ENCODE measurements around the gene BID.
"Not testable (repeated sequence)": the region's sequence is repeated elsewhere in the genome, so short reads cannot be mapped to it uniquely, and the experiment has no call there.

The BID gene

DNA sequence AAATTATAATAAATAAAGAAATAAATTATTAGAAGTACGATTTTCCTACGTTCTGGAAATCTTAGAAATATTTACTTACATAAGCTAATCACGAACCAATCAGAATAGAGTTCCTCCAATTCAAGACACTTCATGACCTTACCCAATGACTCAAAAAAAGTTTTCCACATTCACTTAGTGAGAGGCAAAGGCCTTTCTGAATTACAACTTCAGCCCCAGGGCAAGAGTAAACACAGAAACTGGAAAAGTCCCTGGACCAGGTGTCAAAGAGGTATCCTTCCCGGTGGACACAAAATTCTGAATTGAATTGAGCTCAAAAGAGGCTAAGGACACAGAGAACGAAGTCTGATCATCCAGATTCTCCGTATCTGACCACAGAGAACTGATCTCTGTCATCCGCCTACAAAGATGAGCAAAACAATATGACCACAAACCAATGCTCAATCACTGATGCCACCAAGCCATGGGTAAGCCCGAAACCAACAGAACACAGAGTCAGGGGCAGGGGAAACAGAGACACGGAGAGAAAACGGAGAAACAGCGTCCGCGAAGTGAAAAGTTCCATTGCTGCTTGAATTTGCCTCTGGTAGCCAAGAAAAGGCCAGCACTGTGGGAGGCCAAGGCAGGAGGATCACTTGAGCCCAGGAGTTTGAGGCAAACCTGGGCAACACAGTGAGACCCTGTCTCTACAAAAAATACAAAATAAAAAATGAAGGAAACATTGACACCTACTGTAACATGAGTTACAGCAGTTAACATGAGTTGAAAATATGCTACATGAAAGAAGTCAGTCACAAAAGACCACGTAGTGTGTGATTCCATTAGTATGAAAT, 6.8 kb downstream of the BID start:
- peak; percentile 35 for DNase-seq

DNA sequence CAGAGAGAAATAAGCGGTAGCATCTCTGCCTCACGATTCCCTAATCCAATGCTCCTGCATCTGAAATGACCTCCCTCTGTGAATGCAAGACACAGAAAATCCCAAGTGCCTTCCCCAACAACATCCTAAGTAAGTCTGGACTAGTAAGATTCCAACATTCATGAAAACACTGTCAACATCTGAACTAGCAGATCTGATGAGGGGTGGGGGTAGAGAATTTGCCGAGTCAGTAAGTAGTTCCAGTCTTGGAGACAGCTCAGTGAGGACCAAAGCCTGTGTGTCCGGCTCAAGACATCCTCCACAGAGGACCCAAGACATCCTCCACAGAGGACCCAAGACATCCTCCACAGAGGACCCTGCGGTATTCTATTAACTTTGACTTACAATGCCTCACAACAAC, 9.4 kb downstream of the BID start:
- not testable (repeated sequence) for DNase-seq

DNA sequence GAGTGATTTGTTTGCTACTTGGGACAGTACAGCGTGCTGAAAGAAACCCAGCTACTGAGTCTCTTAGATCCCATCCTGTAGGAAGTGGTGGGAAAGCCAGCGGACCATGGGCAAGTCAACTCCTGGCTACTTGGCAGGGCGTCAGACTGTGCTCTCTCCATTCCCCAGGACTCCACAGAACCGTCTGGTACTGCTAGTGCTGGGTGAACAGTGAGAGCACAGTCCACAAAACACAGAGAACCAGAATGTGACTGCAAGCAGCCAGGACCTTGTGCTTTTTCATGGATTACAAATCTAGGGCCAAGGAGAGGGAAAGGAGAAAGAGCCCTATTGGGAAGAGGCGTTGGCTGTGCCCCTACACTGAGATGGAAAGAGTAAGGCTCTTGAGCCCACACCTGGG, 10.2 kb downstream of the BID start:
- DNase-seq, result no peak

DNA sequence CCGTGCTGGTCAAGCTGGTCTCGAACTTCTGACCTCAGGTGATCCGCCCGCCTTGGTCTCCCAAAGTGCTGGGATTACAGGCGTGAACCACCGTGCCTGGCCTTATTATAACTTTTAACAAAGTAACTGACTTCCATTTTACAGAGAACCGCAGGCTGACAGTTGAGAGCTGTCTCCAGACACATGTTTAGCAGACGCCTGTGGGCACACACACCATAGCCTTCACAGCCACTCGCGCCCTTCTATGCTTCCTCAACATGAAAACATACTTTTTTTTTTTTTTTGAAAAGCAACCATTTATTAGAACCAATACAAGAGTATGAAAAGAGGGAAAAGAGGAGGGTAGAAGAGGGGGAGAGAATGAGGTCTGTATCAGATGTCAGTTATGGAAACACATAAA, 10.8 kb downstream of the BID start:
- DNase-seq, result not testable (repeated sequence)

DNA sequence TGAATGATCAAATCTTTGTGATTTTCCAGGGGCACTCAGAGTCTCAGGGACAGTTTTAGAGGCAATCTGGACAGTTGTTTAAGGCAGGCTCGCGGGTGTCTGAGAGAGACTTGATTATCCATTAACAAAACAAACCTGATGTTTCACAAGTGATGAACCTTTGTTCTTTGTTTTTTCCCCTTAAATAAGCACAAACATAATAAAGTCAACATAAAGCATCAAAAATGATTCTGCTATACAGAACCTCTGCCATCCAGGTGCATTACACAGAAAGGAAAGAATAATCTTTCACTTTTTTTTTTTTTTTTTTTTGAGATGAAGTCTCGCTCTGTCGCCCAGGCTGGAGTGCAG, 13.2 kb downstream of the BID start:
- no peak for DNase-seq

DNA sequence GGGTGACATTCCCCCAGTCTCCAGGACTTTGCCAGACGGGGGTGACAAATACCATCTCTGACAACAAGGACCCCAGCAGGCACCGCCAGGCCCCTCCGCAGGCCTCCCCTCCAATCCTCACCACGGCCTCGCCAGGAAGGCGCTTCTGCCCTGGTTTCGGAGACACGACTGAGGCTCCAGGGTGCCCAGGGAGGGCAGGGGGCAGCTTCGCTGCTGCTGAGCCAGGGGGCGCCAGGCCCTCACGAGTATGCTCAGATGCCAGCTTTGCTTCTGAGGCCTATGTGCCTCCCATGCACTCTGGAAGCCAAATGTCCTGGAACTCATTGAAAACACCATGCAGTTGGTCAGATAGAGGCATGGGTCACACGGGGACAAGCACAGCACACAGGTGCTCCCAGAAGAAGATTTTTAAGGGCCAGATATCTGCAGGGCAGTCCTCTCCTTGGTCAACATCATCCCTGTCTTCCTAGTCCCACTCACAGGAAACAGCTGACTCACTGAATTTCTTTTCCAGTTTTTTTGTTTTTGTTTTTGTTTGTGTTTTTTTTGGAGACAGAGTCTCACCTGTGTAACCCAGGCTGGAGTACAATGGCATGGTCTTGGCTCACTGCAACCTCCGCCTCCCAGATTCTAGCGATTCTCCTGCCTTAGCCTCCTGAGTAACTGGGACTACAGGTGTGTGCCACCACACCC, 19.9 kb downstream of the BID start:
- no peak for DNase-seq

DNA sequence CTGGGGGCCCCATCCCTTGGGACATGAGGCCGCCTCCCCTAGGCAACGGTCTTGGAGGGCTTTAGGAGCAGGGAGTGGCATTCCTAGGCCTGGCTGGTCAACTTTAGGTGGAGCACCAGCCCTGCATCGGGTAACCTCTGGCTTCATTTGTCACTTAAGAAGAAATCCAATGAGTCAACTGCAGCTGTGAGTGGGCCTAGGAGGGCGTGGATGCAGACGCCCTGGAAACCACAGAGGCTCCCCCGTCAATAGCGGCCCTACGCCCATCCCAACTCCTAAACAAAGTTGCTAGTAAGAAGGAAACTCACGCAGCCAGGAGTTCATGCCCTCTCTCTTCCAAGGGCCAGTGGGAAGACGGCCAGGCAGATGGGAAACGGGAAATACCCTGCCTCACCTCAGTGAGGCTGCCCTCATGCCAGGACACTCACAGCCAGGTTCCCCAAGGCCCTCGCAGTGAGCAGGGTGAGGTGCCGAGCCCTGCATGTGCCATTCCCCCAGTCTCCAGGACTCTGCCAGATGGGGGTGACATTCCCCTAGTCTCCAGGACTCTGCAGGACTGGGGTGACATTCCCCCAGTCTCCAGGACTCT, 20.8 kb downstream of the BID start:
- no peak for DNase-seq

DNA sequence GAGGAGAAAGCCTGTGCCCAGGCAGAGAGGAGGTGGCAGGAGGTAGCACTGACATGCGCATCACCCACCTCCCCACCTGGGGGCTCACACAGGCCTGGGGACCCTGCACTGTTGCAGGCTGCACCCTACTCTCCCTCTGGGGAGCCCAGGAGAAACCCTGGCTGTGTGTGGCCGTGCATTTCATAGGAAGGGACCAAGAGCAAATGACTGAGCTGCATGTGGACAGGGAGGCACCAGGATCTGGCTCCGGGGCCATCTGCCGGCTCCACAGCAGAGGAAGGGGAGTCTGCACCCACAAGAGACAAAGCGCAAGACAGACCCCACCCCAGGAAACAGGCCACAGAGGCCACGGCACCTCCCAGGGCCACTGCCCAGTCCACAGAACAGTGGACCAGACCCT, 22.7 kb downstream of the BID start:
- DNase-seq, result no peak

DNA sequence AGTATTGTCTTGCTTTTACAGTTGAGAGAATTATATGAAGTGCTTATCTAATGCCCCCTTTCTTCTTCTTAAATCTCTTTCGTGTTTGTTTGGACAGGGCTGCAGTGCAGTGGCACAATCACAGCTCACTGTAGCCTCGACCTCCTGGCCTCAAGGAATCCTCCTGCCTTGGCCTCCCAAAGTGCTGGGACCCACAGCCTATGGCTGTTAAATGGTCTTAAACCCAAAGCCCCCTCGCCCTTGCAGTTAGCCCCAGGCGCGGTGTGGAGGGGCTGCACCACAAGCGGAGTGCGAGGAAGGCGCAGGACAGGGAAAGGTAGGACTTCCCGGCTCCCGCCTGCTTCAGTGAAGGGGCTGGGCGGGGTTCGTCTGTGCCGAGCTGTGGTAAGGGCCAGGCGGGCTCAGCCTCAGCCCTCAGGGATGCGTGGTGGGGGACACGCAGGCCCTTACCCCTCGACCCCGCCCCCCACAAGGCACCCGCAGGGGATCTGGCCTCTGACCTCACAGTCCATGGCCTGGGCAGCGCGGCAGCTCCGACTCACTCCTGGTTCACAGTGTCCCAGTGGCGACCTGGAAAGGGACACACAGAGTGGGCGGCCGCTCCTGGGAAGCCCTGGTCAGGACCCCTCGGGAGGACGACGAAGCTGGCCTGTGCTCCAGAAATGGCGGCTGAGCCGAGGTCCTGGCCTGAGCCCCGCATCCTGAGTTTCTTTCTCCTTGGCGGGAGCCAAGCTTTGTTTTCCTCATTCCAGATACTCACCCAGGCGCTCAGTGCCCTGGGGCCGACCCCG, 24.5 kb downstream of the BID start:
- DNase-seq, result no peak

DNA sequence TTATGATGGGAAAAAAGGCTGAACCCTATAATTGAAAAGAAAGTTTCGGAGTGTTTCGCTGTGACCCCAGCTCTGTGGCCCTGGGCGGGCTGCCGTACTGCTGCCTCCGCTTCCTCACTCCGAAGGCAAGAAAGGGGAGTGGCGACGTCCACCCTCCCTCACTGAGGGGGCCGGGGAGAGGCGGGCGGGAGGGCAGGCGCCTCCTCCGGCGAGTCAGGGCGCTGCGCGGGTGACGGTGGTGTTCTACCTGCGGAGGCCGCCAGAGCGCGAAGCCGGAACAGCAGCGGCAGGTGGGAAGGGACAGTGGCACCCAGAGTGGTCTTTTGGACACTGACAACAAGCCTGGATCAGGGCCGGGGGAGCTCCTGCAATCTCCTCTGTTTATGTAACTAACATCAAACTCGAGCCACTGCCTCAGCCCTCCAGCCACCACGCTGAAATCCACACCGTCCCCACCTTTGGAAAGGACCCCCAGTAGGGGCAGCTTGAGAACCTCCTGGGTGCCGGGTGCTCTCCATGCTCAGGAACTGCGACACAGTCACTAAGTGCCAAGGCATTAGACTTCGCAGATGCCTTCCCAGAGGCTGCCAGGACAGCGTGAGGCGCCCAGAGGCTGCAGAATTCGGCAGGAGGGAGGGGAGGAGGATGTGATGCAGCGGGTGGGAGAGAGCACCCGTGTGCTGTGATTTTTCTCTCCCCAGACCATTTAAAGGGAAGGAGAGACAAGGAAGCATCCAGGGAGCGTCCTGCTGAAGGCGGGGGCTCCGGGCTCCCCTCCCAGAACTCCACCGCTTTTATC, 25.5 kb downstream of the BID start:
- DNase-seq, result no peak

DNA sequence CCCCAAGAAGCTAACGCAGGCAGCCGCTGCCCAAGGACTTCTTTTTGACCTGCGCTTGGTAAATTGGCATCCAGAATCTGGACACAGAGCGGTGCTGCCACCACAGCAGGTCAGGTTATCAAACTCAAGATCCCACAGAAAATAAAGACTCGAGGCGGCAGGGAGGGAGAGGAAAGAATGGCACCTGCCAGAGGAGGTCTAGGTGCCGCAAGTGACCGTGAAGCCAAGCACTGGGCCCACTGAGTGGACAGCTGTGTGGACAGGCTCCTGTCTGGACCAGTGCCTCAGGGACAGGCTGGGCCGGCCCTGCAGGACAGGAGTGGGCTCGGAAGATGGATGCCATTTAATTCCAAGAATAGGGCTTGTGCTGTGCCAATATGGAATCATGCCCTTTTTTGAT, 27.4 kb downstream of the BID start:
- no peak for DNase-seq

DNA sequence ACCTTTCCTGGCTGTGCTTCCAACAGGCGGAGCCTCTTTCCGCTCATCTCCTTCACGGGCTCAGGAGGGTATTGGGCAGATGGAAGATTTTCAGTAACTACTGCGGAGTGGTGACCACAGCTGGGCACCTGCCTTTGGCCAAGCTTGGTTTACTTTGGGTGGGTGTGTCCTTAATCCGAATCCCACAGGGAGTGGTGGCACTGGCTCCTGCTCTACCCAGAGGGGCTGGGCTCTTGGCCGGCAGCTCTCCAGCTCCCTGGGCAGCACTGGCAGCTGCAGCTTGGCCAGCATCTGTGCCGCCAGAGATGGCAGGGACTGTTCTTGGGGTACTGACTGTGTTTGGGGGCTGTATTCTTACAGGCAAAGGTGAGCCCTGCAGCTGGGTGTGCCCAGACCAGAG, 29.8 kb downstream of the BID start:
- DNase-seq, result no peak

DNA sequence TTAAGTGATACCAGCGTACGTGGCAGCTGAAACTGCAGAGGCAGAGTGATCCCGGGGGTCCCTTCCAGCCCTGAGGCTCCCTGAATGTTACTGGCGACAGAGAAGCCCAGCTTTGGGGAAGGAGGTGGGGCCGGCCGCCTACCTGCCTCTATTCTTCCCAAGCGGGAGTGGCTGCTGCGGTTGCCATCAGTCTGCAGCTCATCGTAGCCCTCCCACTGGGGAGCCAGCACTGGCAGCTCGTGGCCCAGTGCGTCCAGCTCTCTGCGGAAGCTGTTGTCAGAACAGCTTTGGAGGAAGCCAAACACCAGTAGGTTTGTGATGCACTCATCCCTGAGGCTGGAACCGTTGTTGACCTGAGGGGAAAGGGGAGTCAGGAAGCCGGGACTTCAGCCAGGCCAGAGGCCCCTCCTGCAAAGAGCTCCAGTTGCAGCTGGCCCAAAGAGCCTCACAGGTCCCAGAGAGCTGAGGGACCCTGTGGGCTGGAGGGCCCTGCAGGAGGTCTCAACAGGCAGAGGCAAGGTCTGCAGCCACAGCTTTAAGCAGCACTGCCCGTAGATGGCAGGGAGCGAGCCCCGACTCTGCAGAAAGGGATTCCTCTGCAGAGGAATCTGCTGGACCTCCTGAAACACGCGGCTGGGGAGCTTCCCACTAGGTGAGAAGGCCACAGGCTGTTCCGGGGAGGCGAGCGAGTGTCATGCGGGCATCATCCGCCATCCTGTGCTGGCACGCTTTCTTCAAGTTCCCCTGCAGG, 30.4 kb downstream of the BID start:
- DNase-seq, result no peak

DNA sequence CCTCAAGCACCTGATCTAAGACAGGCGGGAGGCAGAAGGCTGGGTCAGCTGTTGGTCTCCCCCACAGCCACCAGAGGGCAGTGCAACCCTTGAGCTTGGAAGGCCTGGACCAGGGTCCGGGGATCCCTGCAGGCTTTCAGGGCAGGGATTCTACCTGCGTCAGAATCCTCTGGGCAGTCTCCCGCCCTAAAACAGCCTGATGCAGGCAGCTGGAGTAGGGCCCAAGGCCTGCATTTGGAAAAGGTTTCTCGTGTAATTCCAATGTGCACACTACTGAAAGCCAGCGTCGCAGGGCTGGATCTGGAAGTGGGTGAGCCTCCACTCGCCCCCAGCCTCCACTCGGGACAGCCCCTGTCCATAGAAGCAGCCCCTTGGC, 31.8 kb downstream of the BID start:
- DNase-seq, result peak; percentile 41

DNA sequence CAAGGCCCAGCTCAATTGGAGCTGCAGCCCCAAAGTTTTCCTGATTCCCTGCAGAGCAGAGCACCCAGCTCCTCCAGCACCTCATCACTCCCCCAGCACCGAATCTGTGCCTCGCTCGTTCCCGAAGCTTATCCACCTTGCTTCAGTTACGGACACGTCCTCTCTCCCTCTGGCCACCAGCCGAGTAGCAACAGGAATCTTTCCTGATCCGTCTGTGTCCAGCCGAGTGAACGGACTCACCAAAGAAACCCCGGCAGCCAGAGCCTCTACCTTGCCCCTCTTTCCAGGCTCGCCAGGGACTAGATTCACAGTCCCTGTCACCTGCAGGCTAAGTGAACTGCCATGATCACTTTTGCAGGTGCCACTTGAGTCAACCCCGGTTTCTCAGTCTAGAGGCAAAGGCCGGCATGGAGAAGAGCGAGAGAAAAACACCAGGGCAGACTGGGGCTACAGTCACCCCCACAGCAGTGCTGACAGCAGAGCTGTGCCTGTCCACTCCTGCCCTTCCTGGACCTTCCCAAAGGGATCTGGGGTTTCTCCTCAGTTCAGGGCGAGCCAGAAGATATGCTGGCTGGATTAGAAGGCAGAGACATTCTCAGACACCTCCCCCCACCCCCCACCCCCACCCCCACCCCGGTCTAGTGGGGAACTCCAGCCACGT, 32.3 kb downstream of the BID start:
- no peak for DNase-seq

DNA sequence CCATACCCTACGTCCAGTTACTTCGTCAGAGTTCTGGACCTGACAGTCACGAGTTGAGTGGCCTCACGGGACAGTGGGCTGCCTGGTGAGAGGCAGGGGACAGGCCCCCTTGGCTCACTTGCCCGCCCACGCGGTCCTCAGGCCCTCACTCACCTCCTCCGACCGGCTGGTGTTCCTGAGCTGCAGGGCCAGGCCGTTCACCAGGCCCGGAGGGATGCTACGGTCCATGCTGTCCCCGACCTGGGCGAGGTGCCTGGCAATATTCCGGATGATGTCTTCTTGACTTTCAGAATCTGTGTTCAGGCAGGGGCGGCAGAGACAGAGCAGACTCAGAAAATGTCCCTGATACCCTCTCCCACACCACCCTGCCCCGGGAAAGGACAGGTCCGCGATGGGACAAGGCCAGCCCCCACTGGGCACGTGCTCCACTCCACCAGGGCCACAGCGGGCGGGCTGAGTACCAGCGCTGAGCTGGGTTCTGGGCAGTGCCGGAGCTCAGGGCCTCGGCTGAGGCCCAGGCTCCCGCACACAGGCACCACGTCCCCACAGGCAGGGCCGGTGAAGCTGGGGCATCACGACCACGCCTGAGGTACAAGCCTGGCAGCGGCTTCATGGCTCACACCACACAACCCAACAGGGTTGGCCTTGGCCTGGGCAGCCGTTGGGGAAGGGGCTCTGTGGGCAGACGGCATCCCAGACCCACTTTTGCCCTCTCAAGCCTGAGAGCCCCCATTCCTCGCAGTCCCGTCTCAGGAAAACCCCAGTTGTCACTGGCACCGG, 34.9 kb downstream of the BID start:
- DNase-seq, result no peak

DNA sequence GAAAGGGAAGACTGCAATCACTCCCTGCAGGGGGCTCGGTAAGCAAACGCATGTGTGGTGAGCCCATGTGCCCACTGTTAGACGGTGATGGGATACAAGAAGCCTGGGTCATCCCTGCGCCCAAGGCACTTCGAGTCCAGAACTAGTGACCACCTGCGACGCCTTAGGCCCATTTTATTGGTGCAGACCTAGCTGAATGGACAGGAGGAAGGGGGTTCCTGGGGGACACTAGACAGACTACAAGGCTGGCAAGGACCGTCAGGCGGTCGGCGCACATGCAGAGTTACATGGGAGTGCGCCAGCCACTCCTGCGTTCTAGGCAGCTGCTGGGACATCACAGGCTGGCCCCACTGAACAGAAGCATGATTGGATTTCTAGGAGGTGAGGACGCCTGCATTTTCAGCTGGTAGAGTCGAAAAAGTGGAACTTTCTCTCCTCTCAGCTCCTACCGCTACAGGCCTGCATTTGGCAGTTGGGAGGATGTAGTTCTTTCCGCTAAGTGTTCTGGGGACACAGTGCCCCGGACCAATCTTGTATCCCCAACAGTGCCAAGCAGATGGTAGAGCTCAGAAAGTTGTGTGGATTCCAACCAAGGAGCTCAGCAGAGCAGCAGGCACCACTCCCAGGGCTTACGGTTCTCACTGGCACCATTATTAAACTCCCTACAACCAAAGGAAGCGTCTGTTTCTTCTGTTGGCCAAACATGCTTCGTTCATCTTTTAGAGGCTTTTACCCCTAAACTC, 35.7 kb downstream of the BID start:
- DNase-seq, result no peak

DNA sequence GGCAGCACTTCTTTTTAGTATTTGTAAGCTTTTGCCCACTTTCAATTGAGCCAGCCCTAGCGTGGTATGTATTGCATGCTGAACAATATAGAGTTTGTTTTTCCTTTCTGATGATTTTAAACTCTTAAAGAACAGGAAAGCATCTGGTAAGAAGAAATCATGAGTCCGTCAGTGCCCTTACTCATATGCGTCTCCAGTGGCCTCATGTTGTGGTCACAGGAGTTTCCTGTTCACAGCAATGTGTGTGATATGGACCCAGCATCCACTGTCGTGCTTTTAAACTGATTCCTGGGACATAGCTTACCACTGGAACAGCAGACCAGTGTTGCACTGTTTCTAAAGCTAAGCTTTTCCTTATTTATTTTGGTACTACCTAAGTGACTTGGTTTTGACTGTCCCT, 40.1 kb downstream of the BID start:
- no peak for DNase-seq

DNA sequence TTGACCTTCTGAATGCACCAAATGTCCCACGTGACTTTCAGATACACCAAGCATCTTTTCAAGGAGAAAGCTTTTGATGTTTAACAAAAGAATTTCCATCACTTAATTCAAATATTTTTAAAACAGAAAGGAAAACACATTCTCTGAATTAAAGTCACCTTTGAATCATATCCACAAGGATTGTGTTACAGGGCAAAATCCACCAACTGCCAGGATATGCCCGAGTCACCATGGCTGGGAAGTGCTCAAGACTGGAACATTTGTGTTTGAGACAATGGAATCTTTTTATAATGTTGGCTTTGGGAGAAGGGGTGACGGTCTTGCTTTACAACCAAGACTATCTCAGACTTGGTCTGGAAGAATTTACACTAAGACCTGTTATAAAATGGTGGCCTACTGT, 40.8 kb downstream of the BID start:
- DNase-seq, result no peak
